Right atrium auricular region (tissue), 2 donors: ENCODE measurements around the gene TMEM184B. TPM values are rescaled to one million over a fixed set of nuclear protein-coding genes. Genes with fewer than 3 reads are reported as not detected.

ENCODE experiments used
- DNase-seq: peaks from one replicate; pipeline ENCODE4 v3.0.0-alpha.2; 2019; ENCODE audit warnings: low spot score
- H3K27ac ChIP-seq, 2 donors: fragments of 200-600 bp; sonication (generic); 1 replicate in 1 of 2; 2 replicates in 1 of 2; pipeline ENCODE4 v1.5.1; 2016 to 2019
- H3K27me3 ChIP-seq, 2 donors: fragments of 200-600 bp; sonication (generic); one replicate each; pipeline versions ENCODE4 v1.5.1 to v1.6.0; 2017 to 2019
- H3K36me3 ChIP-seq: fragments of 200-600 bp; sonication (generic); one replicate; pipeline ENCODE4 v1.5.1; 2016
- H3K4me1 ChIP-seq, 2 donors: fragments of 200-600 bp; sonication (generic); one replicate each; pipeline versions ENCODE4 v1.5.1 to v1.6.0; 2017 to 2019
- H3K4me3 ChIP-seq, 2 donors: fragments of 200-600 bp; sonication (generic); 1 replicate in 1 of 2; 2 replicates in 1 of 2; pipeline ENCODE4 v1.5.1; 2017 to 2019; ENCODE audit warnings: mild to moderate bottlenecking in 1 of 2, moderate library complexity in 1 of 2
- H3K9me3 ChIP-seq, 2 donors: fragments of 200-600 bp; sonication (generic); one replicate each; pipeline ENCODE4 v1.5.1; 2019
- CTCF ChIP-seq, 2 donors: fragments of 200-600 bp; sonication (generic); IDR thresholded peaks; one replicate each; pipeline ENCODE4 v1.5.1; 2019; ENCODE audit warnings: antibody characterized with exemption in 2 of 2
- total RNA-seq, 2 donors: library from RNA; depleted of rRNA; stranded (reverse); fragments of >200 nt; gene quantifications; one replicate each; pipeline ENCODE4 v1.1.0, GENCODE V29; 2016

Gene TMEM184B
- total RNA-seq, 2 donors from 2014 or later = 51.2 to 76.1 TPM

DNA sequence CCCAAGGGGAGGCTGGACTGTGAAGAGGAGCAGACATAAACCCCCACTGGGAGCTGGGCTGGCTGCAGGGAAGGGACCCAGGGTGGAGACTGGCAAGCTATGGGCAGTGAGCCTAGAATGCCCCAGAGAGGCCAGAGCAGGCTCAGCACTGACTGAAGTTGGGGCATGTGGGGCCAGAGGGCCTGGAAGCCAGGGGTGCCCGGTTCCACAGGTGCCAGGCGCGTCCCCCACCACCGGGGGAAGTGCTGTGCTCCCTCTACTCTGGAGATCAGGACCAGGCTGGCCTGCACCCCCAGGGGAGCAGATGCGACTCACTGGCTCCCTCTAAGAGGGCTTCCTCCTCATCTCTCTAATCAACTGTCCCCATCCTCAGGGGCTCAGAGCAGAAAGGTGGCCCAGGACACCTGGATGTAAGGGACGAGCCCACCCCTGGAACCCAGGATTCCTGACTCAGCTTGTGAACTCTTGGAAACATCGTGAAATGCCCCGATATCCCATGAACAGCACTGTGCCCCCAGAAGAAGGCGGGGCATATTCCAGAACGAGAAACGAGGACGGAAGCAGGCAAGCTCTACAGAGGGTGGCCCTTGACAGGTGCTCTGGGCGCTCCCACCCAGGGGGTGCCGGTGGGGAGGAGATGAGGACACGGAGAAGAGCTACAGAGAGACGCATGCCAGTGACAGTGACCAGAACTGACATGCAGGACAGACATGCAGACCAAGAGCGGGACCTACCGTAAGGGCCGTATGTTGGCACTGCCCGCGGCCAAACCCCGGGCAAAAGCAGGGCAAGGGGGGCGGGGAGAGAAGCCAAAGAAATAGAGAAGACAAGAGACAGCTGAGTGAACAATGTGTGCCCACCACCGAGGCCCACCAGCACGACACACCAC, 50.7 kb downstream of the TMEM184B start:
- H3K9me3 ChIP-seq = no peaks in the 10 kb centered on the region
- H3K27ac ChIP-seq = peak overlapping the region in 1 of 2 donors; percentile 16
- no peaks in the 10 kb centered on the region for H3K27me3 ChIP-seq
- no peak for TF ChIP-seq CTCF (IDR thresholded peaks at IDR 0.05)
- peaks cover 48% of the 10 kb centered on the region for H3K36me3 ChIP-seq
- H3K4me1 ChIP-seq = peaks cover 0 to 37% of the 10 kb centered on the region in 2 donors
- DNase-seq = no peak
- no peak overlapping the region for H3K4me3 ChIP-seq

DNA sequence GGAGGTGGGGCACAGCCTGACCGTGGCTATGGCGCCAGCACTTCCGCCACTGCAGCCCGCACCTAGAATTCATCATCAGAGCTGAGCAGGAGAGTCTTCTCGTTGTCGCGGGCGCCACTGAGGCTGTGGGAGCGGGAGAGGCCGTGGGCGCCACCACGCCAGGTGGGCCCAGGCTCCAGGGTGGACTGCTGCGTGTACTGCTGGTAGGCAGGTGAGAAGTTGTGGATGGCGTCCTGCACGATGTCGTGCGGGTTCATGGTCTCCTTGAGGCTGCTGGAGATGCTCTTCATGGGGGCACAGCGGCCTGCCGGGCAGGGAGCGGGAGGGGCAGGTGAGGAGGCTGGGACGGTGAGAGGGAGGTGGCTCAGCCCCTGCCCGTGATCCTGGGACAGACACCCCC, 51.4 kb downstream of the TMEM184B start:
- Histone ChIP-seq H3K4me1 (peaks cover 0 to 36% of the 10 kb centered on the region in 2 donors), H3K36me3 (peaks cover 41% of the 10 kb centered on the region), H3K9me3 (no peaks in the 10 kb centered on the region), H3K4me3 (no peak overlapping the region), H3K27ac (peak overlapping the region in 1 of 2 donors; percentile 91), H3K27me3 (no peaks in the 10 kb centered on the region)
- no peak for DNase-seq
- no peak for TF ChIP-seq CTCF (IDR thresholded peaks at IDR 0.05)

DNA sequence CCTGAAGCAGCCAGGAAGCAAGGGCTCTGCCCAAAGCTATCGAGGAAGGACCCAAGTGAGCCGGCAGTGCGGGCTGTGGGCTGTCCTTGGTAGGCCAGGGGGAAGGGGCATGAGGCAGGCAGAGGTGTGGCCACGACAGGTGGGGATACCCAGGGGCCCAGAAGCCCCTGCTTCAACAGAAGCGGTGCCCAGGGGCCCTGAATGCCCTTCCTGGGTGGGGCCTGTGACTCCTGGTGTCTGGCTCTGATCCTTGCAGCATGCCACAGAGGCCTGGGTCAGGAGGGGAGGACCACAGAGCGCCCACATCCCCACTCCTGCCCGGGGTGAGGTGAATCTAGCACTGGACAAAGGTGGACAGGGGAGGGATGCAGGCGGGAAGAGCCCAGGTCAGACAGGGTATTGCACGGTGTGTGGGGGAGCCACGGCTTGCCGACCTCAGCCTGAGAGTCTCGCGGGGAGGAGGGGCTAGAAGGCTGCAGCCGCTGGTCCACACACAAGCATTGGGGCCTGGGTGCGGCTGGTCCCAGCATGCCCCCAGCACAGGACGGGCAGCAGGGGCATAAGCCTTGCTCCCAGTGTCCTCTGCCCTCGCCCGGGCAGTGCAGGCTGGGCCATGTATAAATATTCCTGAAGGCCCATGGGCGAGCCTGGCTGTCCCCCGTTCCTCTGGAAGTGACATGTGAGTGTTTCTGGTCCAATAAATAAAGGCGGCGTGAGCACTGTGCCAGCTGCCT, 52.0 kb downstream of the TMEM184B start:
- H3K27ac ChIP-seq = peak overlapping the region; percentile 88 to 91
- no peaks in the 10 kb centered on the region for H3K27me3 ChIP-seq
- no peaks in the 10 kb centered on the region for H3K9me3 ChIP-seq
- H3K4me1 ChIP-seq = peaks cover 0 to 36% of the 10 kb centered on the region in 2 donors
- peaks cover 36% of the 10 kb centered on the region for H3K36me3 ChIP-seq
- no peak overlapping the region for H3K4me3 ChIP-seq
- DNase-seq = no peak
- no peak for TF ChIP-seq CTCF (IDR thresholded peaks at IDR 0.05)

DNA sequence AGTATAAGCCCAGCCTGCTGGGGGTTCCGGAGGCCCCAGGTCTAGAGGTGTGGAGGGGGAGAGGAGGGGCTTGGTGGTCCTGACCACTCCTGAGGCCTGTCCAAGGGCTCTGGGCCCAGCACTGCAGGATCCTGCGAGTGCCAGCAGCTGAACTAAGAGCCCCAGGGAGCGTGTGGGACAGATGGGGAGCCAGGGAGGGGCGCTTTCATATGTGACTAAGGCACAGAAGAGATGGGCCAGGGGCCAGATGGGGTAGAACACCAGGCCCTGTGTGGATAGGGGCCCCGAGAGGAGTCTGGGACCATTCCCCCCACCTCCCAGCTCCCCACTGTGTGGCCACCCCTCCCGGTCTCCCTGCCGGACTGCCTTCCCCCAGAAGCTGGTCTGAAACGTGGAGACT, 52.6 kb downstream of the TMEM184B start:
- peaks cover 29% of the 10 kb centered on the region for H3K36me3 ChIP-seq
- H3K27me3 ChIP-seq = no peaks in the 10 kb centered on the region
- no peak overlapping the region for H3K4me3 ChIP-seq
- TF ChIP-seq CTCF (IDR thresholded peaks at IDR 0.05) = no peak
- peak overlapping the region; percentile 88 to 91 for H3K27ac ChIP-seq
- H3K4me1 ChIP-seq = peaks cover 0 to 36% of the 10 kb centered on the region in 2 donors
- DNase-seq = no peak
- no peaks in the 10 kb centered on the region for H3K9me3 ChIP-seq

GRCh38 chr22:38219632-38220031, 53.2 kb downstream of the TMEM184B start:
- no peak for TF ChIP-seq CTCF (IDR thresholded peaks at IDR 0.05)
- DNase-seq = no peak
- Histone ChIP-seq H3K27me3 (no peaks in the 10 kb centered on the region), H3K9me3 (no peaks in the 10 kb centered on the region), H3K4me1 (peaks cover 0 to 39% of the 10 kb centered on the region in 2 donors), H3K36me3 (peaks cover 24% of the 10 kb centered on the region), H3K27ac (peak overlapping the region; percentile 88 to 91), H3K4me3 (no peak overlapping the region)
